Stimulated activated CD4-positive, alpha-beta T cell treated with anti-CD3 and anti-CD28 coated beads, Interleukin-4, amount 100 ng/mL, for 24 hours (primary cell): ENCODE measurements around the gene COL19A1.

Source experiments
- DNase-seq: peaks from one replicate; pipeline ENCODE4 v3.0.0-alpha.2; 2020

COL19A1 gene

DNA sequence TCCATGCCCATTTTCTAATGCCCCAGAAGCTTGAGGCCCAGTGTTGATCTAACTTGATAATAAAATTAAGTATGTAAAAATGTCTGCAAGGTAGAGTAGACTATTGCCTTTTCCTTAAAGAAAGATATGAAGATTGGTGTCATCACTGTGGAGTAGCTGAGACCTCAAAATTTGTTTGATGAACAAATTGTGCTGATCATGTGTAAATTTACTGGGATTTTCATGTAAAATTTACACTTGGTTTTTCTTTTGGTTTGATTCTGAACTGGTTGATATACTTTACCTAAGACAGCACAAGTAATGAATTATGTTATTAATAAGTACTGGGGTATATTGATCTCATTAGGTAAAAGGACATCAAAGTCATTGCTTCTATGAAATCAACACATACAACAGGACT, 207.3 kb downstream of the COL19A1 start:
- no peak for DNase-seq

DNA sequence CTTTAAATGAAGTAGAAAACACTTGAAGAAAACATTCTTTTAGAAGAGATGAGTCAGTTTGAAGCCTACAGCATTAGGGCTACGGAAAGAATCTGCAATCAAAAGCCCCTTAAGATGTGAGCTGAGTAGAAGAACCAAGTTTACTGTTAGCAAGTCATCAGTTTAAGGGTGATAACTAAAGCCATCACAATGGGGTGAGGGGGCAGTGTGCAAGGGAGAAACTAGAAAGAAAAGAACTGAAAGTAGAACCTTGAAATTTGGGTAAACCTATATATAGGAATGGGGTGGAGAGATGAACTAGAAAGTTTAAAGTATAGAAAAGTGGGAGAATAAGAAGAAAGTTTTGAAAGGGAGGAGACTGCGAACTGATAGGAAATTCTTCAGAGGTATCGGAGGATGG, 212.9 kb downstream of the COL19A1 start:
- no peak for DNase-seq

DNA sequence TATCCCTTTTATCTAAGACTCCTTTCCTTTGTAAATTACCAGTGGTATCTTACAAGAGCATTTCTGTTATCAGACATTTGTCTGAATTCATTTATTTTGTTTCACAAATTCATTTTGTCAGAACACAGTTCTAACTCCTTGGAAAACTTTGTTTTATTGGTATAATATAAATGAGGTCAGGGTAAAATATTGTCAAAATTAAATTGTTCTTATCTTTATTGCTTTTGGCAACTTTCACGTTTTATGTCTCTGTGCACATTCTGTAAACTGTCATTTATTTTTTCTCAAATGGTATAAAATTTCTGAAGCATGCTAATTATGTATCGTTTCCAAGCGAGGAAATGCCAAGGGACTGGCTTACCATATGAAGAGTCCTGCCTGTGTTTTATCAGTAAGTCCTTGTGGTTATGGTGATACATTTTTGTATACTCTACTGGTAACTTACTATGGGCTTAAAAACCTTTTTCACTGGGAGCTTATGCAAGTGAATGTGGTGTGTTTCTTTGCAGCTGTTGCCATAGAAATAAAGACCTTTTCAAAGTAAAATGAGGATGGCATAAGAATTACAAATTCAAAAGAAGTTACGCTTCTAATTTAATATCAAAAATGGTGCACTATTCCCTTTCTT, 214.2 kb downstream of the COL19A1 start:
- DNase-seq = no peak

DNA sequence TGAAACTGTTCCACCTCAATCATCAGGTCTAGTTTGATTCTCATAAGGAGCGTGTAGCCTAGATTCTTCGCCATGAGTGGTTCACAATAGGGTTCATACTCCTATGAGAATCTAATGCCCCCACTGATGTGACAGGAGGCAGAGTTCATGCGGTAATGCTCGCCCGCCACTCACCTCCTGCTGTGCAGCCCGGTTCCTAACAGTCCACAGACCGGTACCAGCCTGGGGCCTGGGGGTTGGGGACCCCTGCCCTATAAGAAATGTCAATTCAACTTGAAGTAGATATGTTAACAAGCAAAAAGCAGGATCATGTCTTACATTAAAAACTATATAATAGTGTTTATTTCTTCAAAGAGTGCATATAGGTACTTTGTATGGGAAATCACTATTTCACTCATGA, 216.5 kb downstream of the COL19A1 start:
- no peak for DNase-seq

DNA sequence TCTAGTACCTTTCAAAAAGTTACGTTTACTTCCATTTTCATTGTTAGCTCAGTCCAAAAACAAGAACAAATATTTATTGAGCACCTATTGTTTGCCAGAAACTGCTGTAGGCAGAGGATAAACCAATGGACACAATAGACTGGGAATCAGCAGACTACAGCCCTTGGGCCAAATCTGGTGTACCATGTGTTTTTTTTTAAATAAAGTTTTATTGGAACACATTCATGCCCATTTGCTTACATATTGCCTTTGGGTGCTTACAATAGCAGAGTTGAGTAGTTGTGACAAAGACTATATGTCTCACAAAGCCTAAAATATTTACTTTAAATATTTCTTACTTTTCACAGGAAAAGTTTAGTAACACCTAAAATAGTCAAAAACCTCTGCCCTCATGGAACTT, 220.4 kb downstream of the COL19A1 start:
- no peak for DNase-seq

DNA sequence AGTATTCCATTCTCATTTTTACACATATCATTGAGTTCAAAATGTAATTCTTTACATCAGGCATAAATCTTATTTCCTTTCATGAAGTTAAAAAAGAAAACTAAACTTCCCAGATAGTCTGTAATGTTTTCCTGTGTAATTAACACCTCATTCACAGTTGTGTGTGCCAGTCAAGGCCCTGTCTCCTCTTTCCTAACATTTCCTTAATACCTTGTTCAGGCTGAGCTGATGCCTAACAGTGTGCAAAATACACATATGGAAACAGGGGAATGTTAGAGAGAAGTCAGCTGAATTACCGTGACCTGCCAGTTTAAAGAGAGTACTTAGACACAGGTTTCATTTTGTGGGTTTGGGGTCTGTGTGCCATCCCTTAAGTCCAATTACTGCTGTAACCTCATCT, 227.8 kb downstream of the COL19A1 start:
- DNase-seq = no peak

DNA sequence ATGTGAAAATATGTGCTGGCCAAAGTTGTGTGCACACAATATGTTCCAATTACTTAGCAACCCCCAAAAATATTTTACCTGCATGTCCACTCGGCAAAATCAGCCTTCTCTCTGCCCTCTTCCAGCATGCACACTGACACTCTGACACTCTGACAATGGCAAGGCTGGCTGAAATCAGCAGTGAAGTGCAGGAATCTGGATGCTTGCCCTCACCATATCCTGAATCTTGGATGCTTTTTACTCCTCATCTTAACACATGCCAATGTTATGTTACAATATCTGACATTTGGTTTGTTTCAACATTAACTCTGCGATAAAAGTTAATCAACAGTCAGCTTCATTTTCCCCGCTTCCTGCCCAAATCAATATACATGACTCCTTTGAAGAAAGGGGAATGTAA, 233.4 kb downstream of the COL19A1 start:
- DNase-seq = no peak

DNA sequence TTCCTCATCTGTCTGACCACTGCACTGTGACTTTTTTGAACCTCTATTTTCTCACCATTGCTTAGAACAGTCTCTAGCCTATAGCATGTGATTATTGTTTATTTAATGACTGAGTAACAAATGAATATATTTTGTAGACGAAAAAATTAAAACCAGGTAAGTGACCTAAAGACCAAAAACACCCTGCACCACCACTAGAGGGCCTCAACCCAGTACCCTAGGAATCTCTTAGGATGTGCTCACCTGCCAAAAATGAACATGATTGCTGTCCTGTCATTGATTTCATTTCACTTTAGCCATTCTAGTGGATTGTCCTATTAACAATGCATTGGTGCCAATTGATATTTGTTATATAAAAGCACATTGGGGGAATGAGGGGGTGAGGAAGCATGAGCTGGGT, 237.4 kb downstream of the COL19A1 start:
- DNase-seq = no peak

DNA sequence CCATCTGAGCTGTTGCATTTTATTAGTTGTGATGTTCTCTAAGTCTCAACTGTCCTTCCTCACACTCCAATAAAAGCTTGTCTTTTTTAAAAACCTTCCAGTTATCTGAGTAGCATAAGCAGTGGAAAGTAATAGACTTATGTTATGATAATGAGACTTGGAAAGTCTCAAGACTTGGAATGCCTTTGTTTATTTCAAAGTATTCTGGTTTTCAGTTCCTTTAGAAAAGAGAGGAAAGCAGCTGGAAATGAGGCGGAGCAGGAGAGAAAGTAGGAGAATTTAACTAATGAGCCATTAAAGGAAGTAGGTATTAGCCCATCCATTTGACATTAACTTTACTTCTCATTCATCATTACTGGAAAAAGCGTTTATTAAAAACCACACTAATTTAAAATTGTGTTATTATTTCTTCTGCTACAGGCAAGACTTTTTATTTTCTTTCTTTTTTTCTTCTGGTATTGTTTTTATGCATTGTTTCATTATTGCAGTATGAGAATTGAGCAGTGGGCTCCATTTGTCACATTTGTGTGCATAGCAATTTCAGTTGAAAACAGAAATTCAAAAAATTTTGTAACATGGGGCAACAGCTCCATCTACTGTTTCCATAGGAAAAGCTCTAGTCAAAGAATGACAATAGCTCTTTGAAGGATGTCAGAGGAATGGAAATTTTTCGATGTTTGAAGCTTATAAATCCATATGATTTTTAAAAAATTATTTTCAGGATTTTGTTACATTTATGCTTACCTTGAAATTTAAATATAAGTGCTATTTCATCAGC, 241.7 kb downstream of the COL19A1 start:
- no peak for DNase-seq

DNA sequence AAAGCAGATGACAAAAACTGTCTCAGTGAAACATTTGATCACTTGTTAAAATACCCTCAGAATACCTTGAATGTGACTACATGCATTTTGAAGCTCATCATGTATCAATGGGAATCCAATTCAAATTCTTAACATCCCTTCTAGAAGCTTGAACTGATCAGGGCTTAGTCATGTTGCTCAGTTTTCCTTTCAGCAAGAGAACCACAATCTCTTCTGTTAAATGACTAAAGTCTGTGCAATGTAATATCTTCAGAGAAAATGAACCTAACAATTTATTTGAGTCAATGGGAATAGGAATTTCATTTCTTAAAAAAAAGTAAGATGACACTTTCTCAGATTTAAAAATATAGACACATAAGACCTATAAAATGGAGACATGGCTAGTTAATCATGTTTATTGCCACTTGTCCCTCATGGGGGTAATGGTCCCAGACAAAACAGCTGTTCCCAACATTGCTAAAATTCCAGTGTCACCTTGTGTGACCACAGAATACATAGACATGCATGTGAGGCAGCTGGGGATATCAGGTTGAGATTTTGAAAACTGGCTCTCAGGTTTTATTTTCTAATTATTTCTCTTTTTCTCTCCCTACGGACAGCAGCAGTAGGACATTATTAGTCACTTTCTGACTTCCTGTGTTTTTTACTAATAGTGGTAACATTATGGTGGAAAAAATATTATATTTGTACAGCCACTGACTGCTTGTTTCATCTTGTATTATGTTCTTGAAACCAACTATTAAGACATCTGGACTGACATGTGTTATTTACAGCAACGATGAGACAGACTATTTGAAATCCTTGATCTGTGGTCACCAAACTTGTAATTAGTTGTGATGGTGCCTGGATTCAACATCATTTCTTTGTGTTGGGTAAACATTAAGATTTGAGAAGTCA, 244.0 kb downstream of the COL19A1 start:
- no peak for DNase-seq

DNA sequence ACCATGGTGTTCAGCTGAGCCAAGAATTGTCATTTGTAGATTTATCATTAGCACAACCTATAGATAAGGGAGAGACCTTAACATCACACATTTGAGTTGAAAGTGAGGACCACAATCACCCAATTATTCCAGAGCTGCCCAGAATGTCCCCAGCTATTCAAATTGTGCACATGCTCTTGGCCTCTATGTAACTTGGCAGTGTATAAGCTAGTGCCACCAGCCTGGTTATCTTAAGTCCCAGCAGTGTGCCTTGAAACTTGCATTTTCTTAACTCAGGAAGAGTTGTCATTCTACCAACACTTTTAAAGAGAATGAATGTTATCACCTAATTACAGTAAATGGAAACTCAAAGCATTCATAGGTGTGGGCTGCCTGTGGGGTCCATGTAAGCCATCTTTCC, 245.4 kb downstream of the COL19A1 start:
- DNase-seq = no peak

DNA sequence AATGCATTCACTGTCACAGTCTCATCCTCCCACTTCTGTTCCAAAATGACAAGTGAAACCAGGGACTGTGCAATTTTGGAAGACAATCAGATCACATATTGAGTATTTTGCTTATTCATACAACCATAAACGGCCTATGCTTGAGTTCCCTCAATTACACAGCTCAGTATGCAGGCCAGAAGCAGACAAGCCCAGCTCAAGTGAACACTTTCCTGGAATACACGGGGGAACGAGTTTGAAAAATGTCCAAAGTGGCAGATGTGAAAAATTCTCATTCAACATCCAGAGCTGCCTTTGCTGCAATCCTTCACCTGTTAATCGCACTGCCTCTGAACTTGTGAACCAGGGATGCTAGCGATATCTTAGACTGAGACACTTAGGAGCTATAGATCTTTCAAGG, 246.4 kb downstream of the COL19A1 start:
- DNase-seq = no peak

DNA sequence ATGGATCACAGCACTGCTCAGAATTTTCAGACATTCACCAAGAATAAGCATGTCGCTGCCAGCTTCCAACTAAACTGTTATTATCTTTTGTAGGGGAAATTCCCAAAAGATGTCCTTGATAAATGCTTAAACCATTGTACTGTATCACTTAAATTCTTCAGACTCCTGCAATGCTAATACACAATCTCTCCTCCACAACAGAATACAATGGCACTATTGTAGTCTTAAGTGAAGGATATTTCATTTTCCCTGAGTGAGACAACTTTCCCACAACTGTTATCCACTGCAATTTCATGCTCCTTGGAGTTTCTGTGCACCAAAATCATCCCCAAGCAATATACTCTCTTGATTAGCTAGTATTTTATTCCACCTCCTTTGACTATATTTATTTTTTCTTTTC, 246.8 kb downstream of the COL19A1 start:
- no peak for DNase-seq

DNA sequence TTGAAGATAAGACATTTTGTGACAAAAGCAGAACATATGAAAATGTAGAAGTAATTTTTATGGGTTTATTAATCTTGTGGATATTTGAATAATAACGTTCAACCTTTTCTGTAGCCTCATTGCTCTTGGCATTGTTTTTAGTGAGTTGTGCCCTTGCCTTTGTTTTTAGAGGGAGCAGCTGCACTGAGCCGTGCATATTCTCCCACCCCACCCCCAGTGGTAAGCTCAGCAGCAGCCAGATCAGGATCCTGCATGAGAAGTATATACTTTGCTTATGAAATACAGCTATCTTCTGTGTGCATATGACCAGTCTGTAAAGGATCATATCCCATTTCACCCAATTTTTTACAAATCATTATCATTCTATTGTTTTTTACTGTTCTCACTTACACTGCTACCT, 252.3 kb downstream of the COL19A1 start:
- no peak for DNase-seq

DNA sequence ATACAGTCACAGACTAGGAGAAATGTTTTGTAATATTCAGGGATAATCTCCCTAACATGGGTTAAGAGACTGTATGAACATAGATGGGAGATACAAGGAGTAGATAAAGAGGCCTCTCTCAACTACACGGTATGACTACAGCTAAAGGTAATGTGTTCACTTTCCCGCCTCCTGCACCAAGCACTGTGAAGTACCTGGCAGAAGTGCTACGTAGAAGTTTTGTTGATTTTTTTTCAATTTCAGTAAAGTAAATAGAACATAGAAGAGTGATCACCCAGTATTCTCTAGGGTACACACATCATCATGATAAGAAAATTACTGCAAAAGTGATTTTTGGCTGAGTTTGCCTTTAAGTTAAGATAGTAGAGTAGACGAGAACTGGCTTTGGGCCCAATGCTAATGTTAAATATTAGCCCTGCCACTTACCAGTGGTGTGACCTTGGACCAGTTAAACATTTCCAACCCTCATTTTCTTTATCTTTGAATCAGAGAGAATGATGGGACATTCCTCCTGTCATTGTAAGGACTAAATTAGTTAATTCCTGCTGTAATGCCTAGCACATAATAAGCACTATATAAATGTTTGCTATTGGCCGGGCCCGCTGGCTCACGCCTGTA, 253.0 kb downstream of the COL19A1 start:
- DNase-seq = no peak

DNA sequence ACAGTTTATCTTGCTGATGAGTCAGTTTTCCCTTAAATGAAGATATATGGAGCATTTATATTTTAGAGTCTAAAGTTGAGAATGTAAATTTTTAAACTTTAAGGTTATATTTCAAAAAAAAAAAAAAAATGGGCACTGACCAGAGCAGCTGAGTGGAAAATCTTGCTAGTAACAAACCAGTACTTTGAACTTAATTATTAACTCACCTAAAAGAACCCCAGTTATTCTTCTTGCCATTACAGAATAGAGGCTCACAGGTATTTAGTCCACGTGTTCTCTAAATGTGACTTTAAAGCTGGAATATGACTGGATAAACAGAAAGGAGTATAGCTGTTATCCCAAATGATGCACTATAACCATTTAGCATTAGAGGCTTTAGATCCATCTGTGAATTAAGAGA, 258.1 kb downstream of the COL19A1 start:
- no peak for DNase-seq

DNA sequence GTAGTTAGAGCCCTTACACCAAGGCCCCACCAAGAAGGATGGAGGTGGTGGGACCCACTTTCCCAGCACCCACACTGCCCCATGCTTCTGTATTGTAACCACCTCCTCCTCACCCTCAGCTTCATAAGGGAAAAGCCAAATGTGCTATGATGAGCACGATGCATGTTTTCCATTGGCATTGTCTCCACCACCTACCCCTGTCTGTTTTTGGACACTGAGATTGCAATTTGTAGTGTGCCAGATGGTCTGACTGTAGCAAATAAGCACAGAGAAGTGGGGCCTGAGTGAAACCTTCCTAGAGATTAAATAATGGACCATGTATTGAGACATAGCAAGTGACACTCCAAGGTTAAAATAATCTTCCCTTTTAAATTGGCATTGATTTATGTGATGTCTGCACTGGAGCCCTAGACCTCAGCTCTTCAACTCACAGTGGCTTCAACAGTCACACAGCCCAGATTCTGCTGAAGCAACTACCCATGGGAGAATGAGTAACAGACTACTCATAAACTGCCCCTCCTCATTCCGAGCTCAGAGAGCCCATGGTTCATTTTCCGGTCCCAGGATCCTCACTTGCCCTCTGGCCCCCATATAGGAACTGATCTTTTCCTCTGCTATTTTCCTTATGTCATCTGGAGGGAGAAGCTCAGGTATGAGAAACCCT, 258.7 kb downstream of the COL19A1 start:
- DNase-seq = no peak

DNA sequence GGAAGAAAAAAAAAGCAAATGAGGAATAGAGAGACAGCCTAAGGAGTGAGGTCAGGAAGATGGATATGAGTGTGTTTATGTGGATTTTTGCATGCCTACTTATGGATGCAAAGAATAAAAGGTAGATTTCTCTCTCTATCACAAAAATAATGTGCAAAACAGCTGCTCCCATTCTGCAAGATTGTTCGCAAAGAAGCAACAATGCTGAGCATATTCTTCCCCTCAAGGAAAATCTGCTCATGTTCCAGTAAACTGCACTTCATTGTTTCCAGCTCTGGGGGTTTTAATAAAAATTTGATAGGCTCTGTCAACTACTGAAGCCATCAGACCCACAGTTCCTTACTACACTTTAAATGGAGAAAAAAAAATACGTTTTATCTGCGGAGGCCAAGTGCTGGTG, 259.2 kb downstream of the COL19A1 start:
- DNase-seq = no peak

DNA sequence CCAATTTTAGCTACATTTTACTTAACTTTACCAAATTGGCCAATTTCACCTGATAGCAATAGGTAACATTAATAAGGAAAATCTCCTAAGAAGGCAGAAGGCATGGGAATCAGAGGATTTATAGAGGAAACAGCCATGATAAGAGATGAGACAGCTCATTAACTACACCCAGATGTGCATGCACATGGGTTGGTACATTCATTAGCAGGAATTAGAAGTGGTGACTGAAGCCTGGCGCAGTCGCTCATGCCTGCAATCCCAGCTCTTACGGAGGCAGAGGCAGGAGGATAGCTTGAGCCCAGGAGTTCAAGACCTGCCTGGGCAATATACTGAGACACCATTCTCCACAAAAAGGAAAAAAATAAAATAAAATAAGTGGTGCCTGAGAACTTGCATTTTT, 263.0 kb downstream of the COL19A1 start:
- DNase-seq = no peak

DNA sequence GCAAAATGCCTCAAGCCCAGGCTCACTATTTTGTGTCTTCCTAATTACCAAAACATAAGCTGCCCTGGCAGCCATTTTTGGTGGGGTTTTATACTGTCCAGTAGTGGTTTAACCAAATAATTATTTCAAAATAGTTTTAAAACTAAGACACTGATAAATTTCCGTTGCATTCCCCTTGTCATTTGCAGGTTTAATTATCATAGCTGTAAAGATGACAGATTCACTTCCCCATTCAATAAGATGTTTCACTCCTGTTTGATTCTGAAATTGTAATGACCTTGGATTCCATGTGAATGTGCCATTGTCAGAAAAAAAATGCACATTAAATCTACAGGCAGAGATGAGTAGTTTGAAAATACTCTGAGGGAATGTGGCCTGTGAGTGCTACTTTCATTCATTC, 264.5 kb downstream of the COL19A1 start:
- no peak for DNase-seq

DNA sequence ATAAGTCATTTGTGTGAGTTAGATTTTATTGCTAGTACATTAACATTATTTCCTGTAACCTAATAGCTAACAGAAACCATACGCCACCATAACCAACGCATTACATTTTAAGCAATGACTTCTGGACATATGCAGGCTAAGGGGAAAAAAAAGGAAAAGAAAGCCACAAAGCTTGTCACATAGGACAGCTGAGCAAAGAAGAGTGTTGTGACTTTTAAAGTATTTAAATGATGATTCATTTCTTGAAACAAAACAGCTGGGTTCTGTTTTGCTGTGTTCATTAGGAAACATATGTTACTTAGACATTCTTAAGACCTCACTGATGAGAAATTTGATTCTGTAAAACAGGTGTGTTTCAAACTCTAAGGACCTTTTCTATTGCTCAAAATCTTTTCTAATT, 265.2 kb downstream of the COL19A1 start:
- DNase-seq = no peak

DNA sequence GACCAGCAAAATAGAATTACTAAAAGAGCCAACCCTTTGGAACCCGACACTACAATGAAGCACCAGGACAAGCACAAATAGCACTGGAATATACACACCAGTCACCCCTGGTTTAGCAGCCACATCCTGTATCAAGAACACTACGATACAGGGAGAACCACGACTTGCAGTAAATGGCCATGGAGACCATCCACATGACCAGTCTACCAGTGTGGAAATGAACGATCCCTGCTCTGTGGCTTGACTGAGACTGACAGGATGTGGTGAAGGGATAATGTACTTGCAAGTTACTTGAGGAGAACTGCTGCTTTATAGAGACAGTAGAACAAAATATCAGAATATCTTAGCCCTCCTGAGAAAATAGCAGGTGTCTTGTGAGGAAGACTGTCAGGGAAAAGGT, 266.9 kb downstream of the COL19A1 start:
- no peak for DNase-seq

DNA sequence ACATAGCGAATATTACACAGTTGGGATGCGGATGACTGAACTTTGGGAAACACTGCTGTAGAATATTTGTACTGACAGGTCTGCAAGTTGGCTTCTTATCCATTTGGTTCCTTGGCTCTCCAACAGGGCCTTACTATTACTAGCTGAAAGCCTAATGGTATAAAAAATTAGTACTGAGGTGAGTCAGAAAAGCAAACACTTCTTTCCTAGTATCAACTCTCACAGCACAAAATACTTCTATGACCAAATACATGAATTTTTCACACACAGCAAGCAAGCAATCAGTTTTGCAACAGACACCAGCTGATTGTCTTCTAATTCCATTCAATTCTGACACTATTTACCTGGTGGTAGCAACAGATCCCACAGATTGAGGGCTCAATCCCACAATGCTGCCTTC, 268.2 kb downstream of the COL19A1 start:
- DNase-seq = no peak
